HG02623 (cell line): ENCODE results near the gene MPDU1.
"Not testable (repeated sequence)": the region's sequence is repeated elsewhere in the genome, so short reads cannot be mapped to it uniquely, and the experiment has no call there.

Experiments used
- ATAC-seq: cut with Tn5 transposase; IDR thresholded peaks from one replicate; pipeline ENCODE4 v1.9.1; 2021; ENCODE audit warnings: moderate library complexity; ENCODE audit not compliant: unreplicated experiment

MPDU1 gene

GRCh38 chr17:7580604-7581575 lies 2.8 kb upstream of the MPDU1 start:
- no peak for ATAC-seq

GRCh38 chr17:7582396-7583252 lies 1.0 kb upstream of the MPDU1 start:
- ATAC-seq, result no peak

- ATAC-seq, result no peak
Measured at GRCh38 chr17:7586673-7587419, 3.2 kb downstream of the MPDU1 start.

- no peak for ATAC-seq
Measured at GRCh38 chr17:7587420-7588151, 3.9 kb downstream of the MPDU1 start.

- ATAC-seq, result no peak
Measured at GRCh38 chr17:7588553-7589203, 5.0 kb downstream of the MPDU1 start.

GRCh38 chr17:7589204-7589868 lies 5.7 kb downstream of the MPDU1 start:
- no peak for ATAC-seq

- ATAC-seq, result no peak
Measured at GRCh38 chr17:7589891-7590691, 6.4 kb downstream of the MPDU1 start, which contains the start of gene SOX15. Gene SOX15, minus strand, starts transcription at chr17:7590094. Its CDS starts 418 bp downstream, at chr17:7589676.

- no peak for ATAC-seq
Measured at GRCh38 chr17:7590743-7591142, 7.1 kb downstream of the MPDU1 start.

GRCh38 chr17:7591596-7591995 lies 7.9 kb downstream of the MPDU1 start:
- no peak for ATAC-seq

GRCh38 chr17:7592422-7593021 lies 8.9 kb downstream of the MPDU1 start:
- no peak for ATAC-seq

GRCh38 chr17:7593296-7593695 lies 9.6 kb downstream of the MPDU1 start:
- no peak for ATAC-seq

GRCh38 chr17:7597561-7597960 lies 13.9 kb downstream of the MPDU1 start:
- not testable (repeated sequence) for ATAC-seq

- no peak for ATAC-seq
Measured at GRCh38 chr17:7606280-7606679, 22.6 kb downstream of the MPDU1 start.

GRCh38 chr17:7610641-7611040 lies 27.0 kb downstream of the MPDU1 start:
- ATAC-seq, result no peak

- ATAC-seq, result no peak
Measured at GRCh38 chr17:7611635-7612293, 28.1 kb downstream of the MPDU1 start.

- no peak for ATAC-seq
Measured at GRCh38 chr17:7612294-7612640, 28.6 kb downstream of the MPDU1 start.

GRCh38 chr17:7613769-7614424 lies 30.2 kb downstream of the MPDU1 start:
- no peak for ATAC-seq
